ENCODE results near the gene TARDBP.

The TARDBP gene

GRCh38 chr1:10980841-10981727 lies 31.4 kb upstream of the TARDBP start:
- H3K4me3 ChIP-seq (ENCODE audit: low read depth, low read length), result no peak overlapping the region
- H3K9ac ChIP-seq (ENCODE audit: low read length), result no peak overlapping the region
- H2BK12ac ChIP-seq (ENCODE audit: low read length), result no peak overlapping the region
- H3K18ac ChIP-seq (ENCODE audit: low read length), result no peak overlapping the region
- no peak overlapping the region for H2BK5ac ChIP-seq (ENCODE audit: low read depth, low read length, poor library complexity)
- H3K79me1 ChIP-seq (ENCODE audit: low read length), result no peaks in the 10 kb centered on the region
- no peak overlapping the region for H3K4ac ChIP-seq (ENCODE audit: low read depth, low read length)
- no peak overlapping the region for H4K91ac ChIP-seq (ENCODE audit: low read depth, low read length)
- no peak overlapping the region for H3K14ac ChIP-seq (ENCODE audit: low read length)
- no peak overlapping the region for H2AK5ac ChIP-seq (ENCODE audit: low read length)
- no peak overlapping the region for H2AFZ ChIP-seq (ENCODE audit: insufficient read depth, low read length, poor library complexity)
- H4K12ac ChIP-seq (ENCODE audit: low read depth, low read length), result no peak overlapping the region
- H3K79me2 ChIP-seq (ENCODE audit: control insufficient read depth, insufficient read depth, low read length, poor library complexity), result no peaks in the 10 kb centered on the region
- no peaks in the 10 kb centered on the region for H3K9me3 ChIP-seq (ENCODE audit: insufficient read depth, low read depth, low read length)
- no peaks in the 10 kb centered on the region for H3K36me3 ChIP-seq (ENCODE audit: control insufficient read depth in 1 of 2, insufficient read depth in 2 of 2, low read length in 2 of 2)
- no CpG with 5 or more reads among the region's 9 CpGs for WGBS (ENCODE audit: extremely low coverage, insufficient coverage, insufficient read length)
- H2BK120ac ChIP-seq (ENCODE audit: insufficient read depth, low read length, poor library complexity), result no peak overlapping the region
- H3K27ac ChIP-seq (ENCODE audit: low read depth, low read length), result no peak overlapping the region
- H3K4me1 ChIP-seq (ENCODE audit: control insufficient read depth in 1 of 2, insufficient read depth in 2 of 2, low read length in 2 of 2), result peaks cover 2 to 6% of the 10 kb centered on the region in 2 experiments
- no peaks in the 10 kb centered on the region for H3K27me3 ChIP-seq (ENCODE audit: insufficient read depth, low read length)
- no peak overlapping the region for H4K8ac ChIP-seq (ENCODE audit: low read depth, low read length)
- no peak overlapping the region for H3K23ac ChIP-seq (ENCODE audit: low read length)
- H3K4me2 ChIP-seq (ENCODE audit: low read length), result no peak overlapping the region
- no peak for DNase-seq

DNA sequence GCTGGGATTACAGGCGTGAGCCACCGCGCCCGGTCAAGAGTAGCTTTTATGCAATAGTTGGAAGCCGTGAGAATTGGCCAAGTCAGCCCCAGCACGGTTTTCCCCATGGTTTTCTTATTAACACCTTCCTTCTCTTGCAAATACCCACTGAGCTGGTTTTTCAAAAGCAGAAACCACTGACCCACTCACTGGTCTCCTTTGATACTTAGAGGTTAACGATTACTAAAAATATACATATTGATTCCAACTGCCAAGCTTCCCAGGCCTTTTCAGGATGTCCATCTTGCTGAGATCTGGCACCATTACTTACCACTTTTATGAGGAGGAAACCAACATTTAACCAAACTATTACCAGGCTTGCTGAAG lies 25.9 kb upstream of the TARDBP start:
- Histone ChIP-seq H4K12ac (ENCODE audit: low read depth, low read length) (no peak overlapping the region), H3K23ac (ENCODE audit: low read length) (no peak overlapping the region), H3K9me3 (ENCODE audit: insufficient read depth, low read depth, low read length) (peaks cover 2% of the 10 kb centered on the region), H3K14ac (ENCODE audit: low read length) (no peak overlapping the region), H3K18ac (ENCODE audit: low read length) (no peak overlapping the region), H3K27me3 (ENCODE audit: insufficient read depth, low read length) (no peaks in the 10 kb centered on the region), H3K9ac (ENCODE audit: low read length) (no peak overlapping the region), H3K36me3 (ENCODE audit: control insufficient read depth in 1 of 2, insufficient read depth in 2 of 2, low read length in 2 of 2) (no peaks in the 10 kb centered on the region), H3K79me1 (ENCODE audit: low read length) (no peaks in the 10 kb centered on the region), H2BK12ac (ENCODE audit: low read length) (no peak overlapping the region), H2BK5ac (ENCODE audit: low read depth, low read length, poor library complexity) (no peak overlapping the region), H3K4me1 (ENCODE audit: control insufficient read depth in 1 of 2, insufficient read depth in 2 of 2, low read length in 2 of 2) (no peaks in the 10 kb centered on the region), H2BK120ac (ENCODE audit: insufficient read depth, low read length, poor library complexity) (no peak overlapping the region), H3K27ac (ENCODE audit: low read depth, low read length) (no peak overlapping the region), H3K4ac (ENCODE audit: low read depth, low read length) (no peak overlapping the region), H4K8ac (ENCODE audit: low read depth, low read length) (no peak overlapping the region), H3K4me2 (ENCODE audit: low read length) (no peak overlapping the region), H2AFZ (ENCODE audit: insufficient read depth, low read length, poor library complexity) (no peak overlapping the region), H3K79me2 (ENCODE audit: control insufficient read depth, insufficient read depth, low read length, poor library complexity) (no peaks in the 10 kb centered on the region), H4K91ac (ENCODE audit: low read depth, low read length) (no peak overlapping the region), H3K4me3 (ENCODE audit: low read depth, low read length) (no peak overlapping the region), H2AK5ac (ENCODE audit: low read length) (no peak overlapping the region)
- WGBS (ENCODE audit: extremely low coverage, insufficient coverage, insufficient read length), result no CpG with 5 or more reads among the region's 7 CpGs
- no peak for DNase-seq

- Histone ChIP-seq H2BK12ac (ENCODE audit: low read length) (no peak overlapping the region), H4K12ac (ENCODE audit: low read depth, low read length) (no peak overlapping the region), H2AFZ (ENCODE audit: insufficient read depth, low read length, poor library complexity) (no peak overlapping the region), H4K8ac (ENCODE audit: low read depth, low read length) (no peak overlapping the region), H3K79me1 (ENCODE audit: low read length) (no peaks in the 10 kb centered on the region), H3K4me1 (ENCODE audit: control insufficient read depth in 1 of 2, insufficient read depth in 2 of 2, low read length in 2 of 2) (no peaks in the 10 kb centered on the region), H3K9me3 (ENCODE audit: insufficient read depth, low read depth, low read length) (peaks cover 2% of the 10 kb centered on the region), H3K36me3 (ENCODE audit: control insufficient read depth in 1 of 2, insufficient read depth in 2 of 2, low read length in 2 of 2) (no peaks in the 10 kb centered on the region), H3K79me2 (ENCODE audit: control insufficient read depth, insufficient read depth, low read length, poor library complexity) (no peaks in the 10 kb centered on the region), H3K9ac (ENCODE audit: low read length) (no peak overlapping the region), H3K27ac (ENCODE audit: low read depth, low read length) (no peak overlapping the region), H2BK5ac (ENCODE audit: low read depth, low read length, poor library complexity) (no peak overlapping the region), H4K91ac (ENCODE audit: low read depth, low read length) (no peak overlapping the region), H2BK120ac (ENCODE audit: insufficient read depth, low read length, poor library complexity) (no peak overlapping the region), H3K18ac (ENCODE audit: low read length) (no peak overlapping the region), H3K4me3 (ENCODE audit: low read depth, low read length) (no peak overlapping the region), H3K14ac (ENCODE audit: low read length) (no peak overlapping the region), H3K27me3 (ENCODE audit: insufficient read depth, low read length) (no peaks in the 10 kb centered on the region), H3K4me2 (ENCODE audit: low read length) (no peak overlapping the region), H3K4ac (ENCODE audit: low read depth, low read length) (no peak overlapping the region), H3K23ac (ENCODE audit: low read length) (no peak overlapping the region), H2AK5ac (ENCODE audit: low read length) (no peak overlapping the region)
- DNase-seq, result no peak
- no CpG with 5 or more reads among the region's 4 CpGs for WGBS (ENCODE audit: extremely low coverage, insufficient coverage, insufficient read length)
Measured at GRCh38 chr1:10987840-10988417, 24.5 kb upstream of the TARDBP start.

DNA sequence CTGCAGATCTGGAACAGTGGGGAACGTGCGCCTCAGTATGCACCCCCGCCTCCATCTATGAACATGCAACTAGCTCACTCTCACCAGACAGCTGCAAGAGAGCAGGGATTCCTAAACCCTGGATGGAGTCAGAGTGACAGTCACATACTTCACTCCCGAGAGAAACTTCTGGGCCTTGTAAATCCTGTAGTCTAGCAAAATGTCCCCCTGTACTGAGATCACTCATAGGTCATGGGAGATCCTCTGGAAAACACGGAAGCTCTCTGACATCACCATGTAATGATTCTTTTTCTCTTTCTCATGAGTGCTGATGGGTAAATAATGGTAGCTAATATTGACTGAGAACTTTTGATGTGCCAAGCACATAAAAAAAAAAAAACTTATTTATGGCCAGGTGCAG lies 23.4 kb upstream of the TARDBP start:
- H3K27ac ChIP-seq (ENCODE audit: low read depth, low read length), result no peak overlapping the region

More for the DNA sequence above, 23.4 kb upstream of the TARDBP start:
- H2BK120ac ChIP-seq (ENCODE audit: insufficient read depth, low read length, poor library complexity), result no peak overlapping the region
- H3K23ac ChIP-seq (ENCODE audit: low read length), result no peak overlapping the region
- H3K79me1 ChIP-seq (ENCODE audit: low read length), result no peaks in the 10 kb centered on the region
- H3K27me3 ChIP-seq (ENCODE audit: insufficient read depth, low read length), result no peaks in the 10 kb centered on the region
- H3K4me3 ChIP-seq (ENCODE audit: low read depth, low read length), result peak overlapping the region; percentile 7
- H3K4me2 ChIP-seq (ENCODE audit: low read length), result no peak overlapping the region
- no peak overlapping the region for H3K14ac ChIP-seq (ENCODE audit: low read length)
- DNase-seq, result no peak
- H2AFZ ChIP-seq (ENCODE audit: insufficient read depth, low read length, poor library complexity), result no peak overlapping the region
- H2BK5ac ChIP-seq (ENCODE audit: low read depth, low read length, poor library complexity), result no peak overlapping the region
- no peak overlapping the region for H4K8ac ChIP-seq (ENCODE audit: low read depth, low read length)
- H3K4ac ChIP-seq (ENCODE audit: low read depth, low read length), result no peak overlapping the region
- H3K36me3 ChIP-seq (ENCODE audit: control insufficient read depth in 1 of 2, insufficient read depth in 2 of 2, low read length in 2 of 2), result no peaks in the 10 kb centered on the region
- no peak overlapping the region for H2BK12ac ChIP-seq (ENCODE audit: low read length)
- no peak overlapping the region for H3K9ac ChIP-seq (ENCODE audit: low read length)
- no peak overlapping the region for H4K91ac ChIP-seq (ENCODE audit: low read depth, low read length)
- H3K9me3 ChIP-seq (ENCODE audit: insufficient read depth, low read depth, low read length), result peaks cover 2% of the 10 kb centered on the region
- H3K4me1 ChIP-seq (ENCODE audit: control insufficient read depth in 1 of 2, insufficient read depth in 2 of 2, low read length in 2 of 2), result no peaks in the 10 kb centered on the region
- no peak overlapping the region for H2AK5ac ChIP-seq (ENCODE audit: low read length)
- no peak overlapping the region for H4K12ac ChIP-seq (ENCODE audit: low read depth, low read length)
- H3K18ac ChIP-seq (ENCODE audit: low read length), result no peak overlapping the region
- no CpG with 5 or more reads among the region's 5 CpGs for WGBS (ENCODE audit: extremely low coverage, insufficient coverage, insufficient read length)
- no peaks in the 10 kb centered on the region for H3K79me2 ChIP-seq (ENCODE audit: control insufficient read depth, insufficient read depth, low read length, poor library complexity)

All from trophoblast cell (in vitro differentiated cells and primary cell).